ENCODE data around the gene LEF1. TPM values are rescaled to one million over a fixed set of nuclear protein-coding genes. Genes with fewer than 3 reads are reported as not detected.

Gene LEF1
- total and polyA plus RNA-seq, 9 of the 15 experiments (the other 6 are each of a cell fraction or from before 2014, with no cell fraction given): 15.1 to 81.1 (median 29.7) TPM

DNA sequence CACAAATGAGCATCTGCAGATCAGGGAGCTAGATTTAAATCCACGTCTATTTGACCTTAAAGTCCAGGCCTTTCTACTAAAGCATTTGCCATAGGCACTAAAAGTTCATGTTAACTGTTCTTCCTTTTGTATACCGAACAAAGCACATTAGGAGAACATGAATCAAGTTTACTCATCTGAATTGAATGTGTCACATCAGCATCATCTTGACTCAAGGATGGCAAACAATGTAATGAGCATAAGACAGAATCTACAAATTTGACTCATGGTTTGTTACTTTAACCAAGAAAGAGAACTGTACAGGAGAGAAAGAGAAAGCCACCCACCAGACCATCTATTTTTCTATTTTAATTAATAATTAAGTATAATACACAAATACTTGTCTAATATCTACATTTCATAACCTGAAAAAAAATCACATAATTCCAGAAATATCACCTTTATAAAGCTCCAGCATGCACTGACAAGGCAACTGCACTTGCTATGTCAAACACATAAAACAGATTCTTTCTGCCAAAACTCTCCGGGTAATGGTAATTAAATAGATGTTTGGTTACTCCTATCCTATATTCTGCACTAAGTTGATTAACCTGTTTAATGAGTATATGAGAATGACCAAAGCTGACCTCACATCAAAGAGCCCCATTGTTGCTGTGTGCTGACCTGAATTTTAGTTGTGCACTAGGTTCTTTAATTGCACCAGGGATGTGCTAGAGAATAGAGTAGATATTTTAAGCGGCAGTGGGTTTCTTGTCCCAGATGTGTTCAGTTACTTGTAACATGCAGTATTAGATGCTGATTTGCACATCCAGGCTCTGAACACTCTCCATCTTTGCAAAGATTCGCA, 42.5 kb upstream of the LEF1 start:
- DNase-seq (ENCODE audit: extremely low read depth in 1 of 4, low spot score in 3 of 4) (no peak), FAIRE-seq (no peak), ATAC-seq (no peak)
- no peak overlapping the region for H2AFZ ChIP-seq (ENCODE audit: low read depth, low read length)
- H3K4me2 ChIP-seq (ENCODE audit: insufficient read depth, low read length): no peak overlapping the region
- peaks cover 0 to 4% of the 10 kb centered on the region in 2 experiments; a peak in 1 of 5 replicates for H3K27me3 ChIP-seq (ENCODE audit: control insufficient read depth in 2 of 2, insufficient read depth in 2 of 2, low read length in 2 of 2)
- no peak overlapping the region for H3K4me3 ChIP-seq
- H4K20me1 ChIP-seq (replicated peaks; ENCODE audit: control insufficient read depth, insufficient read depth, low read length): no peaks in the 10 kb centered on the region
- H3K9me3 ChIP-seq (replicated peaks; ENCODE audit: control insufficient read depth, insufficient read depth, low read depth, low read length): no peaks in the 10 kb centered on the region
- H3K79me2 ChIP-seq (ENCODE audit: control insufficient read depth, insufficient read depth, low read length): no peaks in the 10 kb centered on the region
- H3K36me3 ChIP-seq (ENCODE audit: control insufficient read depth, insufficient read depth, low read length): no peaks in the 10 kb centered on the region
- no peaks in the 10 kb centered on the region for H3K9me1 ChIP-seq (ENCODE audit: control insufficient read depth, insufficient read depth, low read length)
- intact Hi-C loops (cut with micrococcal nuclease) (no loop called here), in situ Hi-C loops (cut with MboI) (no loop called here)
- TF ChIP-seq ZNF316 (IDR thresholded peaks at IDR 0.05) (peak; percentile 52; the same call in 1 of the 2 replicates), CHD1 (IDR thresholded peaks at IDR 0.05; ENCODE audit: low read length) (no peak)
- ChIA-PET CTCF (ENCODE audit: low intra/inter-chr PET ratio) (no interaction called here), POLR2A (no interaction called here)
- H3K27ac ChIP-seq (ENCODE audit: extremely low read depth, low read depth, low read length): no peak overlapping the region
- no peak overlapping the region for H3K9ac ChIP-seq (ENCODE audit: insufficient read depth in 1 of 2, low read depth in 2 of 2, low read length in 2 of 2)
- H3K4me1 ChIP-seq (replicated peaks in 1 of 2; ENCODE audit: control insufficient read depth in 2 of 2, insufficient read depth in 2 of 2, low read length in 2 of 2): no peaks in the 10 kb centered on the region
- no TSS peak for BruUV-seq (replicated peaks)
- 25% methylated on average over 5 of the region's 5 CpGs for WGBS (ENCODE audit: insufficient coverage, low coverage, missing lambda C conversion rate)

DNA sequence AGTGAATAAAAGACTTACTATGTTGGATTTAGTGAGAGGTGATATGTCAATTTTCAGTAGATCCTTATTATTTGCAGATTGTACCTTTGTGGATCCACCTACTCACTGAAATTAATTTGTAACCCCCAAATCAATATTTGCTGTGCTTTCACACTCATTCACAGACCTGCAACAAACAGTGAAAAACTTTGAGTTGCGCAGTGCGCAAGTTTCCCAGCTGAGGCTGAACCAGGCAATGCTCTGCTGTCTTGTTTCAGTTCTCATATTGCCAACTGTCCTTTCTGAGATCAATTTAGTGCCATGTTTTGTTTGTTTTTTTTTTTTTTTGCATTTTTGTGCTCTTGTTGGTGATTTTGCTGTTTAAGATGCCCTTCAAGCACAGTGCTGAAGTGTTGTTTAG, 40.8 kb upstream of the LEF1 start:
- H3K27ac ChIP-seq (ENCODE audit: extremely low read depth, low read depth, low read length): no peak overlapping the region
- FAIRE-seq (no peak), DNase-seq (ENCODE audit: extremely low read depth in 1 of 4, low spot score in 3 of 4) (no peak), ATAC-seq (no peak)
- H3K79me2 ChIP-seq (ENCODE audit: control insufficient read depth, insufficient read depth, low read length): no peaks in the 10 kb centered on the region
- H3K9ac ChIP-seq (ENCODE audit: insufficient read depth in 1 of 2, low read depth in 2 of 2, low read length in 2 of 2): no peak overlapping the region
- no peaks in the 10 kb centered on the region for H4K20me1 ChIP-seq (replicated peaks; ENCODE audit: control insufficient read depth, insufficient read depth, low read length)
- no peaks in the 10 kb centered on the region for H3K36me3 ChIP-seq (ENCODE audit: control insufficient read depth, insufficient read depth, low read length)
- H3K4me1 ChIP-seq (replicated peaks in 1 of 2; ENCODE audit: control insufficient read depth in 2 of 2, insufficient read depth in 2 of 2, low read length in 2 of 2): no peaks in the 10 kb centered on the region
- H3K4me2 ChIP-seq (ENCODE audit: insufficient read depth, low read length): no peak overlapping the region
- intact Hi-C loops (cut with micrococcal nuclease) (no loop called here), in situ Hi-C loops (cut with MboI) (no loop called here)
- no peaks in the 10 kb centered on the region for H3K9me1 ChIP-seq (ENCODE audit: control insufficient read depth, insufficient read depth, low read length)
- H3K9me3 ChIP-seq (replicated peaks; ENCODE audit: control insufficient read depth, insufficient read depth, low read depth, low read length): no peaks in the 10 kb centered on the region
- H2AFZ ChIP-seq (ENCODE audit: low read depth, low read length): no peak overlapping the region
- H3K27me3 ChIP-seq (ENCODE audit: control insufficient read depth in 2 of 2, insufficient read depth in 2 of 2, low read length in 2 of 2): peaks cover 0 to 4% of the 10 kb centered on the region in 2 experiments; a peak in 1 of 5 replicates
- 83% methylated on average over 2 of the region's 2 CpGs for WGBS (ENCODE audit: insufficient coverage, low coverage, missing lambda C conversion rate)
- ChIA-PET POLR2A (interaction anchor here (0.5 kb wide), 1 partner anchor 238 kb away, joined by 4 read pairs; no protein-coding TSS in a partner anchor), CTCF (ENCODE audit: low intra/inter-chr PET ratio) (no interaction called here)
- no TSS peak for BruUV-seq (replicated peaks)
- H3K4me3 ChIP-seq: no peak overlapping the region
- TF ChIP-seq, protein P1, sequence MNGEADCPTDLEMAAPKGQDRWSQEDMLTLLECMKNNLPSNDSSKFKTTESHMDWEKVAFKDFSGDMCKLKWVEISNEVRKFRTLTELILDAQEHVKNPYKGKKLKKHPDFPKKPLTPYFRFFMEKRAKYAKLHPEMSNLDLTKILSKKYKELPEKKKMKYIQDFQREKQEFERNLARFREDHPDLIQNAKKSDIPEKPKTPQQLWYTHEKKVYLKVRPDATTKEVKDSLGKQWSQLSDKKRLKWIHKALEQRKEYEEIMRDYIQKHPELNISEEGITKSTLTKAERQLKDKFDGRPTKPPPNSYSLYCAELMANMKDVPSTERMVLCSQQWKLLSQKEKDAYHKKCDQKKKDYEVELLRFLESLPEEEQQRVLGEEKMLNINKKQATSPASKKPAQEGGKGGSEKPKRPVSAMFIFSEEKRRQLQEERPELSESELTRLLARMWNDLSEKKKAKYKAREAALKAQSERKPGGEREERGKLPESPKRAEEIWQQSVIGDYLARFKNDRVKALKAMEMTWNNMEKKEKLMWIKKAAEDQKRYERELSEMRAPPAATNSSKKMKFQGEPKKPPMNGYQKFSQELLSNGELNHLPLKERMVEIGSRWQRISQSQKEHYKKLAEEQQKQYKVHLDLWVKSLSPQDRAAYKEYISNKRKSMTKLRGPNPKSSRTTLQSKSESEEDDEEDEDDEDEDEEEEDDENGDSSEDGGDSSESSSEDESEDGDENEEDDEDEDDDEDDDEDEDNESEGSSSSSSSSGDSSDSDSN (IDR thresholded peaks at IDR 0.05; ENCODE audit: borderline replicate concordance in 1 of 2, low read depth in 2 of 2, low read length in 2 of 2): no peak
- TF ChIP-seq, protein P2, sequence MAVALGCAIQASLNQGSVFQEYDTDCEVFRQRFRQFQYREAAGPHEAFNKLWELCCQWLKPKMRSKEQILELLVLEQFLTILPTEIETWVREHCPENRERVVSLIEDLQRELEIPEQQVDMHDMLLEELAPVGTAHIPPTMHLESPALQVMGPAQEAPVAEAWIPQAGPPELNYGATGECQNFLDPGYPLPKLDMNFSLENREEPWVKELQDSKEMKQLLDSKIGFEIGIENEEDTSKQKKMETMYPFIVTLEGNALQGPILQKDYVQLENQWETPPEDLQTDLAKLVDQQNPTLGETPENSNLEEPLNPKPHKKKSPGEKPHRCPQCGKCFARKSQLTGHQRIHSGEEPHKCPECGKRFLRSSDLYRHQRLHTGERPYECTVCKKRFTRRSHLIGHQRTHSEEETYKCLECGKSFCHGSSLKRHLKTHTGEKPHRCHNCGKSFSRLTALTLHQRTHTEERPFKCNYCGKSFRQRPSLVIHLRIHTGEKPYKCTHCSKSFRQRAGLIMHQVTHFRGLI (CRISPR knock-in tag; IDR thresholded peaks at IDR 0.05): no peak
- TF ChIP-seq, protein P3, sequence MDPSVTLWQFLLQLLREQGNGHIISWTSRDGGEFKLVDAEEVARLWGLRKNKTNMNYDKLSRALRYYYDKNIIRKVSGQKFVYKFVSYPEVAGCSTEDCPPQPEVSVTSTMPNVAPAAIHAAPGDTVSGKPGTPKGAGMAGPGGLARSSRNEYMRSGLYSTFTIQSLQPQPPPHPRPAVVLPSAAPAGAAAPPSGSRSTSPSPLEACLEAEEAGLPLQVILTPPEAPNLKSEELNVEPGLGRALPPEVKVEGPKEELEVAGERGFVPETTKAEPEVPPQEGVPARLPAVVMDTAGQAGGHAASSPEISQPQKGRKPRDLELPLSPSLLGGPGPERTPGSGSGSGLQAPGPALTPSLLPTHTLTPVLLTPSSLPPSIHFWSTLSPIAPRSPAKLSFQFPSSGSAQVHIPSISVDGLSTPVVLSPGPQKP (CRISPR knock-in tag; IDR thresholded peaks at IDR 0.05): no peak
- TF ChIP-seq, protein P4, sequence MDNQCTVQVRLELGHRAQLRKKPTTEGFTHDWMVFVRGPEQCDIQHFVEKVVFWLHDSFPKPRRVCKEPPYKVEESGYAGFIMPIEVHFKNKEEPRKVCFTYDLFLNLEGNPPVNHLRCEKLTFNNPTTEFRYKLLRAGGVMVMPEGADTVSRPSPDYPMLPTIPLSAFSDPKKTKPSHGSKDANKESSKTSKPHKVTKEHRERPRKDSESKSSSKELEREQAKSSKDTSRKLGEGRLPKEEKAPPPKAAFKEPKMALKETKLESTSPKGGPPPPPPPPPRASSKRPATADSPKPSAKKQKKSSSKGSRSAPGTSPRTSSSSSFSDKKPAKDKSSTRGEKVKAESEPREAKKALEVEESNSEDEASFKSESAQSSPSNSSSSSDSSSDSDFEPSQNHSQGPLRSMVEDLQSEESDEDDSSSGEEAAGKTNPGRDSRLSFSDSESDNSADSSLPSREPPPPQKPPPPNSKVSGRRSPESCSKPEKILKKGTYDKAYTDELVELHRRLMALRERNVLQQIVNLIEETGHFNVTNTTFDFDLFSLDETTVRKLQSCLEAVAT (IDR thresholded peaks at IDR 0.05): no peak
- TF ChIP-seq NONO (IDR thresholded peaks at IDR 0.05; ENCODE audit: low read depth in 2 of 2, low read length in 1 of 2): no peak

All from K562 (cell line).